GM20000 (cell line): Measurements from ENCODE around the gene ARHGAP25.

ENCODE experiments used
- DNase-seq: peaks from one replicate; pipeline ENCODE4 v3.0.0; 2012; ENCODE audit warnings: low spot score
- TF ChIP-seq, protein P1 (sequence below): IDR thresholded peaks from 2 replicates; pipeline ENCODE4 v1.5.1; 2012; ENCODE audit warnings: mild to moderate bottlenecking, control low read depth; ENCODE audit errors: extremely low read depth, missing control alignments

Gene ARHGAP25

DNA sequence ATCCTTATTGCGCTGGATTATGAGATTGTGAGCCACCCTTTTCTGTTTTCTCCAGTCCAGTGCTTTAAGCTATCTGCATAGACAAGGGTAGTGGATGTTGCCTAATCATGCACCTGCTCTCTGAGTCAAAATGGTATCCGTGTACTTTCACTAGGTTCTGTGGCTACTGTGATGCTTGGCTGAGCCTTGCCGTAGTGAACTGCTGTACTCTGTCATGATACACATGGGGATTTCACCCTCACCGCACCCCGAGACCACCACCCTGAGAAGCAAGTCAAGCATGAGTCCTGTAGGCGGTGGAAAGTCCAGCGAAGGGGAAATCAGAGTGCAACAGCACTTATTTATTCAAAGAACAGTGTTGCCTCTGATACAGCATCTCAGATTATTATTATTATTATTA, 55.0 kb downstream of the ARHGAP25 start:
- peak; percentile 87 for DNase-seq
- TF ChIP-seq, protein P1, sequence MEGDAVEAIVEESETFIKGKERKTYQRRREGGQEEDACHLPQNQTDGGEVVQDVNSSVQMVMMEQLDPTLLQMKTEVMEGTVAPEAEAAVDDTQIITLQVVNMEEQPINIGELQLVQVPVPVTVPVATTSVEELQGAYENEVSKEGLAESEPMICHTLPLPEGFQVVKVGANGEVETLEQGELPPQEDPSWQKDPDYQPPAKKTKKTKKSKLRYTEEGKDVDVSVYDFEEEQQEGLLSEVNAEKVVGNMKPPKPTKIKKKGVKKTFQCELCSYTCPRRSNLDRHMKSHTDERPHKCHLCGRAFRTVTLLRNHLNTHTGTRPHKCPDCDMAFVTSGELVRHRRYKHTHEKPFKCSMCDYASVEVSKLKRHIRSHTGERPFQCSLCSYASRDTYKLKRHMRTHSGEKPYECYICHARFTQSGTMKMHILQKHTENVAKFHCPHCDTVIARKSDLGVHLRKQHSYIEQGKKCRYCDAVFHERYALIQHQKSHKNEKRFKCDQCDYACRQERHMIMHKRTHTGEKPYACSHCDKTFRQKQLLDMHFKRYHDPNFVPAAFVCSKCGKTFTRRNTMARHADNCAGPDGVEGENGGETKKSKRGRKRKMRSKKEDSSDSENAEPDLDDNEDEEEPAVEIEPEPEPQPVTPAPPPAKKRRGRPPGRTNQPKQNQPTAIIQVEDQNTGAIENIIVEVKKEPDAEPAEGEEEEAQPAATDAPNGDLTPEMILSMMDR, result no peak

DNA sequence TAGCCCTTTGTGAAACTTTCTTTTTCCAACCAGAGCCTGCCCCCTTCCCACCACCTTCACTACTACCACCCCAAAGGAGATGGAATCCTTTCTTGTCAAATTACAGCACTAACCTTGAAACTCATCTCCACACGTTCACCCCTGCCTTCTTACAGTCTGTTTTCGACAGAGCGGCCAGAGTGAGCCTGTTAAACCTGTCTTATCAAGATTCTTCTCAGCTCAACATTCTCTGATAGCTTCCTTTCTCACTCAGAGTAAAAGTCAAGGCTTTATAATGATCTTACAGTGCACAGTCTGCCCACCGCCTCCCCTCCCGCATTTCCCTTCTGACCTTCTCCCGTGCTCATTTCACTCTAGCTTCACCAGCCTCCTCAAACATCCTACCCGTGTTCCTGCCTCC, 56.0 kb downstream of the ARHGAP25 start:
- TF ChIP-seq, protein P1, result no peak
- no peak for DNase-seq

DNA sequence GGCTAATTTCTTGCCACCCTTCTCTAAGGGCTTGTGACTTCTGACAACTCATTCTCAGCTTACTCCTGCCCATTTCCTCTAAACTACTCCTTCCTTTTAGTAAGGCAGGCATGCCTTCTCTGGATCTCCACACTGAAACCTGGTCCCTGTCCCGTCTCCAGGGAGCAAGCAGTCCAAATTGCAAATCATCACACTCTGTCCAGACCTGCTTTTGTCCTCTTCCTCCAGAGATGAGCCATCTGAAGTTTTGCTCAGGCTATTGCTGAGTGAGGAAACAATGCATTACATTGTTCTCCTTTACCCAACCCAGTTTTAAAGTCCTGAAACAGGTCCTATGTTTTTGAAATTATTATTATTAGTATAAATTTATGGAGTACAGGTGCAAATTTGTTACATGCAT, 57.3 kb downstream of the ARHGAP25 start:
- DNase-seq, result no peak
- TF ChIP-seq, protein P1, result no peak

DNA sequence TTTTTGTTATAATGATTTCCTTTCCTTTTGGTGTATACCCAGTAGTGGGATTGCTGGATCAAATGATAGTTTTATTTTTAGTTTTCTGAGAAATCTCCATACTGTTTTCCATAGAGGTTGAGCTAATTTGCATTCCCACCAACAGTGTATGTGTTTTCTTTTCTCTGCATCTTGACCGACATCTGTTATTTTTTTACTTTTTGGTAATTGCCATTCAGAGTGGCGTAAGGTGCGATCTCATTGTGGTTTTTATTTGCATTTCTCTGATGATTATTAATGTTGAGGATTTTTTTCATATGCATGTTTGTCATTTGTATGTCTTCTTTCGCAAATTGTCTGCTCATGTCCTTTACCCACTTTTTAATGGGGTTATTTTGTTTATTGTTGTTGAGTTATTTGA, 58.1 kb downstream of the ARHGAP25 start:
- TF ChIP-seq, protein P1, result no peak
- DNase-seq, result no peak

DNA sequence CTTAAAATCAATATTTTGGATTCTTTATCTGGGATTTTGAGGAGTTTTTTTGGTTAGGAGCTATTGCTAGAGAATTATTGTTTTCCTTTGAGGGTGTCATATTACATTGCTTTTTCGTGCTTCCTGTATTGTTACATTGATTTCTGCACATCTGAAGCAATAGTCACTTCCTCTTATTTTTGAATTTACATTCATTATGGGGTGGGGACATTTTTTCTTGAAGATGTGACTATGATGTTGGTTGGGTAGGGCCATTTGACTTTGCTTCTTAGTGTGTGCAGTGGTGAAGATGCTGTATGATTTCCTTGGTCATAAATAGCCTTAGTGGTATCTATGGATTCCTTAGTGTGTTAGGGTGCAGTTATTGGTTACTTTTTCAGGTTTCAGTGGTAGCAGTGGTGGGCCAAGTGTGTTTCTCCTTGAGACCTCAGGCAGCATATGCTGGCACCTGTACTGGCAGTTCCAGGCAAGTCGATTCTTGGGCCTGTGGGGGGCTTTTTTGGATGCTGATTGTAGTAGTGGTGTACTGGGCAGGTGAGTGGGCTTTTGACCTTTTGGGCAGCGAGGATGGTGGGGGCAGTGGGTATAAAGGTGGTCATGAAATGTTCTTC, 61.8 kb downstream of the ARHGAP25 start:
- no peak for DNase-seq
- TF ChIP-seq, protein P1, result no peak

DNA sequence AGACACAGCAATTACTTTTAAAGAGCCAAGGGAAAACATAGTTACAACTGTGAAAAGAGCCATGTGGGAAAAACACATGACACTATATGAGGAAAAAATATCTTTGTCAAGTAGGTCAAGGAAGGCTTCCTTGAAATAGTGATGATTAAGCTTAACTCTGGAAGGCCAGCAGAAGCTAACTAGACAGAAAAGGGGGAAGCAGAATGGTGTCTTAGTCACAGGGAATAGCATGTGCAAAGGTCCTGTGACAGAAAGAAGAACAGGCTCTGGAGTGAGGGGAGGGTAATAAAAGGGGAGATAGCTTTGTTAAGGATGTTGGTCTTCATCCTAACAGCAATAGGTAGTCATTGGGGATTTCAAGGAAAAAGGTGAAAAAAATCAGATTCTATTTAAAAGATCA, 64.0 kb downstream of the ARHGAP25 start:
- no peak for DNase-seq
- TF ChIP-seq, protein P1, result no peak

DNA sequence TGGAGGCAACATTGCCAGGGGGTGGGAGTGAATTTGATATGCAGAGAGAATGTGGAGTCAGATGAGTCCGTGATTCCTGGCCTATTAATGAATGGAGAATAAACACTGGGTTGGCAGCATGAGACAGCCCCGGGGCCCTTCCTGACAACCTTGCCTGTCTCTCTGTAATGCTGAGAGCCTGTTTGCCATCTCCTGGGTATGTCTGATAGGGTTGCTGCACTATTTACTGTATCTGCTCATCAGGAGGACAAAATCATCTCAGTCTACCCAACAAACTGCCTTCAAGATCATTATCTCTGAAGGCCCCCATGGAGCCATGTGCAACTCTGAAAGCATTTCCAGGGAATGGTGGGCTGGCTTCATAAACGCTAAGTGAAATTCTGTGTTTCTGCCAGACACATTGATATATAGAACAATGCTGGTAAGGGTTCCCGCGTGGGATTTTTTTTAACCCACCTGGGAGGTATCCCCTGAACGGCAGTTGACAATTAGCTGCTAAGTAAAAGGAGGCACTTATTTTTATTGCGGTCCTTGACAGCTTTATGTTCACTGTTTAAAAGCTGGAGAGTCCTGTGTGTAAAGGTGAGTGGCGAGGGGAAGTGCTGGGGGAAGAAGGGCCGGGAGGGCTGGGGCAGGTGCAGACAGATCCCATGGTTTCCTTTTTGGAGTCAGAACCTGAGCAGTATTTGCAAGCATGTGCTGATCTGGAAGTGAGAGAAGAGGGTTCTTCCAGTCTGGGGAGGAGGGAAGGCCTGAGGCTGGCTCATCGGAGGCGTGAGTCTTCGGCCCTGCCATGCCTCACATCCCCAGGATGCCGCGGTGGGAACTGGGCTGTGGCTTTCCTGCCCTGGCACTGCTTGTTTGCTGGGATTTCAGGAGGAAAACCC, 64.8 kb downstream of the ARHGAP25 start:
- TF ChIP-seq, protein P1, result no peak
- no peak for DNase-seq
